HepG2 (cell line): ENCODE data around the gene KLHL33.

Experiments
- CTCF ChIP-seq: sonication (generic); formaldehyde crosslinking; IDR thresholded peaks from 2 replicates; pipeline ENCODE4 v1.5.0; 2020; ENCODE audit warnings: mild to moderate bottlenecking, missing genetic modification reagents, moderate library complexity
- NBN ChIP-seq: fragments of 450-650 bp; conservative IDR thresholded peaks from 2 replicates; pipeline ENCODE4 v1.6.1; 2017
- PHF8 ChIP-seq: sonication (generic); formaldehyde crosslinking; IDR thresholded peaks from 2 replicates; pipeline ENCODE4 v1.5.0; 2020; ENCODE audit warnings: missing genetic modification reagents
- POLR2A ChIP-seq, 2 experiments: IDR thresholded peaks; 2 replicates each; pipeline ENCODE4 v1.6.1; 2011; ENCODE audit warnings: low read depth in 2 of 2, low read length in 2 of 2, mild to moderate bottlenecking in 1 of 2, moderate library complexity in 1 of 2; ENCODE audit not compliant: insufficient read depth in 1 of 2
- RAD21 ChIP-seq: fragments of 450-650 bp; formaldehyde crosslinking; IDR thresholded peaks from 2 replicates; pipeline ENCODE4 v1.5.0; 2020; ENCODE audit warnings: mild to moderate bottlenecking
- SRF ChIP-seq: IDR thresholded peaks from 2 replicates; pipeline ENCODE4 v1.6.1; 2011; ENCODE audit warnings: mild to moderate bottlenecking, low read depth, low read length, moderate library complexity
- U2AF1 ChIP-seq: fragments of 200-400 bp; formaldehyde crosslinking; optimal IDR thresholded peaks from 2 replicates; pipeline ENCODE3; 2017; ENCODE audit warnings: mild to moderate bottlenecking, low read depth, low read length
- ZKSCAN1 ChIP-seq: fragments of 150-350 bp; IDR thresholded peaks from 2 replicates; pipeline ENCODE4 v1.6.1; 2014; ENCODE audit warnings: low read length
- ZZZ3 ChIP-seq: sonication (generic); formaldehyde crosslinking; IDR thresholded peaks from 2 replicates; pipeline ENCODE4 v1.4.0; 2020; ENCODE audit warnings: missing genetic modification reagents, mild to moderate bottlenecking, borderline replicate concordance
- TF ChIP-seq, protein P1 (sequence below), 2 experiments: IDR thresholded peaks; 2 replicates each; pipeline ENCODE4 v1.6.1; 2011 to 2012; ENCODE audit warnings: low read length in 2 of 2, borderline replicate concordance in 1 of 2, low read depth in 1 of 2, mild to moderate bottlenecking in 1 of 2, moderate library complexity in 1 of 2

- TF ChIP-seq CTCF, result no peak
- TF ChIP-seq PHF8 (CRISPR knock-in tag), result no peak
- TF ChIP-seq RAD21 (CRISPR knock-in tag), result no peak
- TF ChIP-seq SRF, result no peak
- TF ChIP-seq, protein P1, sequence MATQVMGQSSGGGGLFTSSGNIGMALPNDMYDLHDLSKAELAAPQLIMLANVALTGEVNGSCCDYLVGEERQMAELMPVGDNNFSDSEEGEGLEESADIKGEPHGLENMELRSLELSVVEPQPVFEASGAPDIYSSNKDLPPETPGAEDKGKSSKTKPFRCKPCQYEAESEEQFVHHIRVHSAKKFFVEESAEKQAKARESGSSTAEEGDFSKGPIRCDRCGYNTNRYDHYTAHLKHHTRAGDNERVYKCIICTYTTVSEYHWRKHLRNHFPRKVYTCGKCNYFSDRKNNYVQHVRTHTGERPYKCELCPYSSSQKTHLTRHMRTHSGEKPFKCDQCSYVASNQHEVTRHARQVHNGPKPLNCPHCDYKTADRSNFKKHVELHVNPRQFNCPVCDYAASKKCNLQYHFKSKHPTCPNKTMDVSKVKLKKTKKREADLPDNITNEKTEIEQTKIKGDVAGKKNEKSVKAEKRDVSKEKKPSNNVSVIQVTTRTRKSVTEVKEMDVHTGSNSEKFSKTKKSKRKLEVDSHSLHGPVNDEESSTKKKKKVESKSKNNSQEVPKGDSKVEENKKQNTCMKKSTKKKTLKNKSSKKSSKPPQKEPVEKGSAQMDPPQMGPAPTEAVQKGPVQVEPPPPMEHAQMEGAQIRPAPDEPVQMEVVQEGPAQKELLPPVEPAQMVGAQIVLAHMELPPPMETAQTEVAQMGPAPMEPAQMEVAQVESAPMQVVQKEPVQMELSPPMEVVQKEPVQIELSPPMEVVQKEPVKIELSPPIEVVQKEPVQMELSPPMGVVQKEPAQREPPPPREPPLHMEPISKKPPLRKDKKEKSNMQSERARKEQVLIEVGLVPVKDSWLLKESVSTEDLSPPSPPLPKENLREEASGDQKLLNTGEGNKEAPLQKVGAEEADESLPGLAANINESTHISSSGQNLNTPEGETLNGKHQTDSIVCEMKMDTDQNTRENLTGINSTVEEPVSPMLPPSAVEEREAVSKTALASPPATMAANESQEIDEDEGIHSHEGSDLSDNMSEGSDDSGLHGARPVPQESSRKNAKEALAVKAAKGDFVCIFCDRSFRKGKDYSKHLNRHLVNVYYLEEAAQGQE (IDR thresholded peaks at IDR 0.05; ENCODE audit: borderline replicate concordance in 1 of 2, low read depth in 1 of 2, low read length in 2 of 2), result no peak
- TF ChIP-seq U2AF1, result no peak
- TF ChIP-seq POLR2A (IDR thresholded peaks at IDR 0.05; ENCODE audit: insufficient read depth in 1 of 2, low read depth in 2 of 2, low read length in 2 of 2), result no peak
- TF ChIP-seq ZKSCAN1, result no peak
- TF ChIP-seq ZZZ3 (CRISPR knock-in tag), result no peak
- no peak for TF ChIP-seq NBN
Measured at GRCh38 chr14:20403521-20403920, 32.4 kb downstream of the KLHL33 start.
